ENCODE data around the gene SCD5.
A peak's percentile ranks its signal among the peaks of the same experiment; 100 is the strongest.

The SCD5 gene

DNA sequence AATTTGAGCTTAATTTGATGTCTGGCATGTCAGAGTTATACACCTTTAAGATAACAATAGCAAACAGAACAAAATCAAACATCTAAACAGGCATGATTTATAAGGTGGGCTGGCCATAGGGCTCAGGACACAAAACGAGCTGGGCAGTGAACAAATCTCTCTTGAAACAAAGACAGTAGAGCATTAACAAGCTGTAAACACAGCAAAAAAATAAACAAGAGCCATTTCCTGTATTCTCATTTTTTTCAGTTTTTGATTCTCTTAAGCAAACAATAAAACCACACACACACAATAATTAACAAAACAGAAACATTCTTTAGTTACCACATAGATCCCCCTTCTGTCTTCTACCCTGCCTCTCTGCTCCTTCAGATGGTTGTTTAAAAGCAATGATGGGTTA lies 168.5 kb downstream of the SCD5 start:
- H3K36me3 ChIP-seq (ENCODE audit: control insufficient read depth in 2 of 2, insufficient read depth in 1 of 2, low read length in 2 of 2) = peaks cover 0 to 4% of the 10 kb centered on the region in 2 experiments; a peak in 1 of 3 replicates
- TF ChIP-seq, protein P1, sequence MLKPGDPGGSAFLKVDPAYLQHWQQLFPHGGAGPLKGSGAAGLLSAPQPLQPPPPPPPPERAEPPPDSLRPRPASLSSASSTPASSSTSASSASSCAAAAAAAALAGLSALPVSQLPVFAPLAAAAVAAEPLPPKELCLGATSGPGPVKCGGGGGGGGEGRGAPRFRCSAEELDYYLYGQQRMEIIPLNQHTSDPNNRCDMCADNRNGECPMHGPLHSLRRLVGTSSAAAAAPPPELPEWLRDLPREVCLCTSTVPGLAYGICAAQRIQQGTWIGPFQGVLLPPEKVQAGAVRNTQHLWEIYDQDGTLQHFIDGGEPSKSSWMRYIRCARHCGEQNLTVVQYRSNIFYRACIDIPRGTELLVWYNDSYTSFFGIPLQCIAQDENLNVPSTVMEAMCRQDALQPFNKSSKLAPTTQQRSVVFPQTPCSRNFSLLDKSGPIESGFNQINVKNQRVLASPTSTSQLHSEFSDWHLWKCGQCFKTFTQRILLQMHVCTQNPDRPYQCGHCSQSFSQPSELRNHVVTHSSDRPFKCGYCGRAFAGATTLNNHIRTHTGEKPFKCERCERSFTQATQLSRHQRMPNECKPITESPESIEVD (tag by site-specific recombination; IDR thresholded peaks at IDR 0.05) = 0 out of 2 replicates have a peak, but pooled peaks have one; percentile 13
- TF ChIP-seq SCRT1 (tag by site-specific recombination; IDR thresholded peaks at IDR 0.05; ENCODE audit: borderline replicate concordance) = no peak
- H3K27ac ChIP-seq (ENCODE audit: extremely low read depth, low read depth, low read length) = no peak overlapping the region
- H3K9me3 ChIP-seq (ENCODE audit: control insufficient read depth, insufficient read depth, low read depth, low read length) = no peaks in the 10 kb centered on the region
- no peaks in the 10 kb centered on the region for H3K4me1 ChIP-seq (ENCODE audit: control insufficient read depth, insufficient read depth, low read length)
- H3K4me3 ChIP-seq (ENCODE audit: low read depth, low read length) = no peak overlapping the region
- ChIA-PET CTCF (interaction anchor here (0.7 to 0.8 kb wide), 2 partner anchors 10 to 78 kb away, joined by 3 to 5 read pairs; no protein-coding TSS in a partner anchor), POLR2A (no interaction called here)

DNA sequence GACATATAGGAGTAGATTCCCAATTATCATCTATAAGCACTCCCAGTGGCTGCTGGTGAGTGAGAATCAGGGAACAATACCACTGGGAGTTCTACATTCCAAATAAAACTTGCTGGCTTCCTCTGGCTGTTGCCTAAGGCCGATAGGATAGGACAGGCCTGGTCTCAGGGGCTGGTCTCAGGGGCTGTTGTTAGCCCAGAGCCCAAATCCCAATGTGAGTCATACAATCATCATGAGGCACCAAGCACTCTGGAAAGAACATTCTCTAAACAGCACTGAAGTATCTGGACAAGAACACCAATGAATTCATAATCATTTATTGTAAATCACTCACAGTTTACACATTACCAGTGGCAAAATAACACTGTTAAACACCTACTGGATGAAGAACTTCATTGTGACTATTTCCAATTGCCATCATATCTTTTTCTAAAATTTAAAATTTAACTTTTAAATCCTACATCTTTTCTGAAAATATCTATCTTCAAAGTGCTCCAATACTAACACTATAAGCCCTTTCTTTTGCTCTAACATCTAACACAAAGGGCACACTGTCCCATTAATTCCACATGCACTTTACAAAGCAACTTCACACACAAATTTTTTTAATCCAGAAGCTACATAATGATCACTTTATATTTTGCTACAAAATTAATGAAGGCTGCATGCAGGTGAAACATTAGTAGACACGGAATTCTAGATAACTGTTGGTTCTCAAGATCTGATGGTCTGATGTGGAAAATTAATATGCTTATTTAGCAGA lies 169.2 kb downstream of the SCD5 start:
- ChIA-PET POLR2A (no interaction called here), CTCF (interaction anchor here (0.8 kb wide), 1 partner anchor 11 kb away, joined by 5 read pairs; no protein-coding TSS in a partner anchor)
- Histone ChIP-seq H3K27ac (ENCODE audit: extremely low read depth, low read depth, low read length) (no peak overlapping the region), H3K4me3 (ENCODE audit: low read depth, low read length) (no peak overlapping the region), H3K36me3 (ENCODE audit: control insufficient read depth in 2 of 2, insufficient read depth in 1 of 2, low read length in 2 of 2) (no peaks in the 10 kb centered on the region), H3K4me1 (ENCODE audit: control insufficient read depth, insufficient read depth, low read length) (no peaks in the 10 kb centered on the region), H3K9me3 (ENCODE audit: control insufficient read depth, insufficient read depth, low read depth, low read length) (no peaks in the 10 kb centered on the region)
- TF ChIP-seq HOXA7 (CRISPR knock-in tag; IDR thresholded peaks at IDR 0.05; ENCODE audit: borderline replicate concordance) (no peak), PRDM1 (tag by site-specific recombination; IDR thresholded peaks at IDR 0.05) (no peak), ZNF600 (tag by site-specific recombination; IDR thresholded peaks at IDR 0.05) (no peak), YY1 (tag by site-specific recombination; IDR thresholded peaks at IDR 0.05) (no peak), GFI1B (tag by site-specific recombination; IDR thresholded peaks at IDR 0.05) (no peak), ZNF707 (tag by site-specific recombination; IDR thresholded peaks at IDR 0.05) (no peak)
- TF ChIP-seq, protein P2, sequence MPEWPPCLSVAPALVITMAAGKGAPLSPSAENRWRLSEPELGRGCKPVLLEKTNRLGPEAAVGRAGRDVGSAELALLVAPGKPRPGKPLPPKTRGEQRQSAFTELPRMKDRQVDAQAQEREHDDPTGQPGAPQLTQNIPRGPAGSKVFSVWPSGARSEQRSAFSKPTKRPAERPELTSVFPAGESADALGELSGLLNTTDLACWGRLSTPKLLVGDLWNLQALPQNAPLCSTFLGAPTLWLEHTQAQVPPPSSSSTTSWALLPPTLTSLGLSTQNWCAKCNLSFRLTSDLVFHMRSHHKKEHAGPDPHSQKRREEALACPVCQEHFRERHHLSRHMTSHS (tag by site-specific recombination; IDR thresholded peaks at IDR 0.05) = no peak

DNA sequence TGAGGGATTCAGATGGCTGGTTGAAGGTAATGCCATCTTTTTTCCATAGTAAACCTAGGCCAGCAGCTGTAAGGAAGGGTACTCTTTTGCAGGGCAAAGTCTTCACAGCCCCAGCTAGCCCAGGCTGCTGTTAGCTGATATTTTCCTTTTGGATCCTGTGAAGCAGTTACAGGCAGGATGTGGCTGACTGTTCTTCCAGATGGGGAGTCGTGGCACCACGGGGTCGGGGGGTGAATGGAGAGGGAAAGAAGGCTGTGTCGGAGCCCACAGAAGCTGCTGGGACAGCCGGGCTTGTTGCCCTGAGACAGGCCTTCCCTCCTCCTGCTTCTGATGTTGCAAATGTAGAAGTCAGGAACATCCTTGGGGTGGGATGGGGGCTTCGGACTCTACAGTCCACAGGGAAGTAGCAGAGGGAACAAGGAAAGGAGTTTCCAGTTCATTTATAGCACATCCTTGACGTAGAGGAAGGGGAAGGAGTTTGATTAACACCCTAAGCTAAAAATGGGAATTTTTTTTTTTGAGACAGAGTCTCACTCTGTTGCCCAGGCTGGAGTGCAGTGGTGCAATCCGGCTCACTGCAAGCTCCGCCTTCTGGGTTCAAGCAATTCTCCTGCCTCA lies 172.2 kb downstream of the SCD5 start:
- Histone ChIP-seq H3K9me3 (ENCODE audit: control insufficient read depth, insufficient read depth, low read depth, low read length) (no peaks in the 10 kb centered on the region), H3K4me1 (ENCODE audit: control insufficient read depth, insufficient read depth, low read length) (no peaks in the 10 kb centered on the region), H3K4me3 (ENCODE audit: low read depth, low read length) (no peak overlapping the region), H3K36me3 (ENCODE audit: control insufficient read depth in 2 of 2, insufficient read depth in 1 of 2, low read length in 2 of 2) (no peaks in the 10 kb centered on the region), H3K27ac (ENCODE audit: extremely low read depth, low read depth, low read length) (no peak overlapping the region)
- CTCF ChIA-PET = no interaction called here
- TF ChIP-seq ZNF121 (tag by site-specific recombination; IDR thresholded peaks at IDR 0.05) (no peak), KLF8 (tag by site-specific recombination; IDR thresholded peaks at IDR 0.05) (no peak), ZNF112 (tag by site-specific recombination; IDR thresholded peaks at IDR 0.05) (no peak), WT1 (tag by site-specific recombination; IDR thresholded peaks at IDR 0.05) (no peak), ZNF335 (tag by site-specific recombination; conservative IDR thresholded peaks at IDR 0.05) (no peak), ZNF600 (tag by site-specific recombination; IDR thresholded peaks at IDR 0.05) (no peak), ZBTB7A (tag by site-specific recombination; IDR thresholded peaks at IDR 0.05; ENCODE audit: low read depth) (no peak)
- TF ChIP-seq, protein P3, sequence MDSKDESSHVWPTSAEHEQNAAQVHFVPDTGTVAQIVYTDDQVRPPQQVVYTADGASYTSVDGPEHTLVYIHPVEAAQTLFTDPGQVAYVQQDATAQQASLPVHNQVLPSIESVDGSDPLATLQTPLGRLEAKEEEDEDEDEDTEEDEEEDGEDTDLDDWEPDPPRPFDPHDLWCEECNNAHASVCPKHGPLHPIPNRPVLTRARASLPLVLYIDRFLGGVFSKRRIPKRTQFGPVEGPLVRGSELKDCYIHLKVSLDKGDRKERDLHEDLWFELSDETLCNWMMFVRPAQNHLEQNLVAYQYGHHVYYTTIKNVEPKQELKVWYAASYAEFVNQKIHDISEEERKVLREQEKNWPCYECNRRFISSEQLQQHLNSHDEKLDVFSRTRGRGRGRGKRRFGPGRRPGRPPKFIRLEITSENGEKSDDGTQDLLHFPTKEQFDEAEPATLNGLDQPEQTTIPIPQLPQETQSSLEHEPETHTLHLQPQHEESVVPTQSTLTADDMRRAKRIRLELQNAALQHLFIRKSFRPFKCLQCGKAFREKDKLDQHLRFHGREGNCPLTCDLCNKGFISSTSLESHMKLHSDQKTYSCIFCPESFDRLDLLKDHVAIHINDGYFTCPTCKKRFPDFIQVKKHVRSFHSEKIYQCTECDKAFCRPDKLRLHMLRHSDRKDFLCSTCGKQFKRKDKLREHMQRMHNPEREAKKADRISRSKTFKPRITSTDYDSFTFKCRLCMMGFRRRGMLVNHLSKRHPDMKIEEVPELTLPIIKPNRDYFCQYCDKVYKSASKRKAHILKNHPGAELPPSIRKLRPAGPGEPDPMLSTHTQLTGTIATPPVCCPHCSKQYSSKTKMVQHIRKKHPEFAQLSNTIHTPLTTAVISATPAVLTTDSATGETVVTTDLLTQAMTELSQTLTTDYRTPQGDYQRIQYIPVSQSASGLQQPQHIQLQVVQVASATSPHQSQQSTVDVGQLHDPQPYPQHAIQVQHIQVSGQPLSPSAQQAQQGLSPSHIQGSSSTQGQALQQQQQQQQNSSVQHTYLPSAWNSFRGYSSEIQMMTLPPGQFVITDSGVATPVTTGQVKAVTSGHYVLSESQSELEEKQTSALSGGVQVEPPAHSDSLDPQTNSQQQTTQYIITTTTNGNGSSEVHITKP (tag by site-specific recombination; IDR thresholded peaks at IDR 0.05) = 0 out of 2 replicates have a peak, but pooled peaks have one; percentile 28
- POLR2A ChIA-PET = no interaction called here
